ENCODE results near the gene TCP11L2.

DNA sequence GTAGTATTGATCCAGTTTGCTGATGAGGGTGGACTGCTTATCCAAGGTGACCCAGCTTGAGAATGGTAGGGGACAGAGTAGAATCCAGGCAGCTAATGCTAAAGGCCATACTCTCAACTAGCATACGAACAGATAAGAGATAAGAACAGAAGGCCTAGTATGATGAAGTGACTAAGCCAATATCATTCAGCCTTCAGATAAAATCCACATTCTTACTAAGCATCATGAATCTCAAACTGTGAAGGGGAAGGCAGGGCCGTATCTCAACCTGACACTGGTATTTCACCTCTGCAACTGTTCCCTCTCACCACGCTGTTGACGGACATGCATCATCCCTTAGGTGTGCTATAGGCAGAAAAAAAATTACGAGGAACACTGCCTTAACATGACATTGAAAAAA, 46.6 kb upstream of the TCP11L2 start:
- TF ChIP-seq, protein P1, sequence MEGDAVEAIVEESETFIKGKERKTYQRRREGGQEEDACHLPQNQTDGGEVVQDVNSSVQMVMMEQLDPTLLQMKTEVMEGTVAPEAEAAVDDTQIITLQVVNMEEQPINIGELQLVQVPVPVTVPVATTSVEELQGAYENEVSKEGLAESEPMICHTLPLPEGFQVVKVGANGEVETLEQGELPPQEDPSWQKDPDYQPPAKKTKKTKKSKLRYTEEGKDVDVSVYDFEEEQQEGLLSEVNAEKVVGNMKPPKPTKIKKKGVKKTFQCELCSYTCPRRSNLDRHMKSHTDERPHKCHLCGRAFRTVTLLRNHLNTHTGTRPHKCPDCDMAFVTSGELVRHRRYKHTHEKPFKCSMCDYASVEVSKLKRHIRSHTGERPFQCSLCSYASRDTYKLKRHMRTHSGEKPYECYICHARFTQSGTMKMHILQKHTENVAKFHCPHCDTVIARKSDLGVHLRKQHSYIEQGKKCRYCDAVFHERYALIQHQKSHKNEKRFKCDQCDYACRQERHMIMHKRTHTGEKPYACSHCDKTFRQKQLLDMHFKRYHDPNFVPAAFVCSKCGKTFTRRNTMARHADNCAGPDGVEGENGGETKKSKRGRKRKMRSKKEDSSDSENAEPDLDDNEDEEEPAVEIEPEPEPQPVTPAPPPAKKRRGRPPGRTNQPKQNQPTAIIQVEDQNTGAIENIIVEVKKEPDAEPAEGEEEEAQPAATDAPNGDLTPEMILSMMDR (IDR thresholded peaks at IDR 0.05; ENCODE audit: borderline replicate concordance, extremely low read depth, low read length, poor library complexity, severe bottlenecking) = no peak
- no peak for TF ChIP-seq EZH2 (IDR thresholded peaks at IDR 0.05; ENCODE audit: borderline replicate concordance, low read depth, low read length, severe bottlenecking)
